Cardiac muscle cell (in vitro differentiated cells and primary cell): ENCODE measurements around the gene RFTN1. TPM values are rescaled to one million over a fixed set of nuclear protein-coding genes. Genes with fewer than 3 reads are reported as not detected.

Source experiments
- DNase-seq, 2 donors: peaks; one replicate each; pipeline versions ENCODE4 v3.0.0 to v3.0.0-alpha.2; 2010 to 2017; ENCODE audit warnings: low read depth in 1 of 2, low spot score in 1 of 2
- H3K27ac ChIP-seq: fragments of 200-600 bp; sonication (generic); 2 replicates; pipeline ENCODE4 v1.5.1; 2016
- H3K27me3 ChIP-seq: fragments of 200-600 bp; sonication (generic); 2 replicates; pipeline ENCODE4 v1.6.0; 2016; ENCODE audit warnings: control low read depth
- H3K36me3 ChIP-seq: fragments of 200-600 bp; sonication (generic); 2 replicates; pipeline ENCODE4 v1.5.1; 2016; ENCODE audit warnings: control low read depth
- H3K4me1 ChIP-seq: fragments of 200-600 bp; sonication (generic); 2 replicates; pipeline ENCODE4 v1.8.1; 2017; ENCODE audit warnings: low read depth, mild to moderate bottlenecking, mixed run types
- H3K4me3 ChIP-seq: fragments of 200-600 bp; sonication (generic); 2 replicates; pipeline ENCODE4 v1.5.1; 2016; ENCODE audit warnings: mild to moderate bottlenecking
- H3K9me3 ChIP-seq: fragments of 200-600 bp; sonication (generic); 2 replicates; pipeline ENCODE4 v1.5.1; 2017; ENCODE audit warnings: low read depth, mild to moderate bottlenecking, control low read depth
- polyA plus RNA-seq: library from polyadenylated mRNA; unstranded; fragments of >200 nt; fragmentation: Nextera tagmentation; extraction: Ambion mirVana; gene quantifications from 2 replicates; pipeline ENCODE4 v1.2.1, GENCODE V29; 2016
- total RNA-seq: library from RNA; depleted of rRNA; stranded (reverse); fragments of >200 nt; gene quantifications from 2 replicates; pipeline ENCODE4 v1.2.3, GENCODE V29; 2016
- TF ChIP-seq, protein P1 (sequence below): IDR thresholded peaks from 2 replicates; pipeline ENCODE4 v1.5.1; 2012; ENCODE audit warnings: low read depth, mild to moderate bottlenecking, low read length

Gene RFTN1
- total and polyA plus RNA-seq, 2 experiments from 2014 or later: 30.6 to 42.4 TPM

DNA sequence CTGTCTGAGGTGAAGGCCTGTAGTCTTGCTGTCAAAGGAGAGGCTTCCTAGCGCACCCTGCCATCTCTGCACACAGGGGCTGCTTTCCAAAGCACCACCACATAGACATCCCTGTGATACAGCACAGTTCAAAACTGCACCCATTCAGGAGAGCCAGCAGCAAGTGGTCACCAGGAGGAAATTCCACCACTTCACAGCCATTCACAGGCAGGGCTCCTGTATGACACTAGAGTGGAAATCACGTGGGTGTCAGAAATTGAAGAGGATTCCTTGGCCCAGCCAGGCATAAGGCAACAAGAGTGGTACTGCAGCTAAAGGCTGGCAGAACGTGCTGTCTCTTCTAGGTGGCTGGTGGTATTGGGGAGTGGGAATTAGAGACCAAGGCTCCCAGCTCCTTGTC is 102.8 kb downstream of the RFTN1 start:
- DNase-seq: peak in 1 of 2 donors; percentile 48
- H3K27me3 ChIP-seq: no peaks in the 10 kb centered on the region
- no peak overlapping the region for H3K4me3 ChIP-seq
- peak overlapping the region; percentile 60 for H3K27ac ChIP-seq
- TF ChIP-seq, protein P1, sequence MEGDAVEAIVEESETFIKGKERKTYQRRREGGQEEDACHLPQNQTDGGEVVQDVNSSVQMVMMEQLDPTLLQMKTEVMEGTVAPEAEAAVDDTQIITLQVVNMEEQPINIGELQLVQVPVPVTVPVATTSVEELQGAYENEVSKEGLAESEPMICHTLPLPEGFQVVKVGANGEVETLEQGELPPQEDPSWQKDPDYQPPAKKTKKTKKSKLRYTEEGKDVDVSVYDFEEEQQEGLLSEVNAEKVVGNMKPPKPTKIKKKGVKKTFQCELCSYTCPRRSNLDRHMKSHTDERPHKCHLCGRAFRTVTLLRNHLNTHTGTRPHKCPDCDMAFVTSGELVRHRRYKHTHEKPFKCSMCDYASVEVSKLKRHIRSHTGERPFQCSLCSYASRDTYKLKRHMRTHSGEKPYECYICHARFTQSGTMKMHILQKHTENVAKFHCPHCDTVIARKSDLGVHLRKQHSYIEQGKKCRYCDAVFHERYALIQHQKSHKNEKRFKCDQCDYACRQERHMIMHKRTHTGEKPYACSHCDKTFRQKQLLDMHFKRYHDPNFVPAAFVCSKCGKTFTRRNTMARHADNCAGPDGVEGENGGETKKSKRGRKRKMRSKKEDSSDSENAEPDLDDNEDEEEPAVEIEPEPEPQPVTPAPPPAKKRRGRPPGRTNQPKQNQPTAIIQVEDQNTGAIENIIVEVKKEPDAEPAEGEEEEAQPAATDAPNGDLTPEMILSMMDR: no peak
- H3K9me3 ChIP-seq: no peaks in the 10 kb centered on the region
- peaks cover 13% of the 10 kb centered on the region for H3K4me1 ChIP-seq
- no peaks in the 10 kb centered on the region for H3K36me3 ChIP-seq

DNA sequence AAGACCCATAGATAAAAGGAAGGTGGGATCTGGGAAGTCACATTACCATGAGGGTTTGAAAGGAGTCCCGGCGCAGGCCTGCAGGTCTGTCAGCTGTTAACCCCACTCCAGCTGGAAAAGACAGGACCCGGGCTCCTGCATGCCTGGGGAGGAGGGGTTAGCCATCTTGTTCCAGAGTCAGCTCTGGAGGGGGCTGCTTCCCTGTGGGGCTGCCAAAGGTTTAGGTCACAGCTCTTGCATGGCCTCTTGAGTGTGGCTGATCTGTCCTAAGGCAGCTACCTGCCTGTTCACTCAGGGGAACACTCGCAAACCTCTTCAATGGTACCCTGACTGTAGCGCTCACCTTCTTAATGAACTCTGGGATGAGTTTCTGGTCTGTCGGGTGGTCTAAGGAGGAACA is 104.5 kb downstream of the RFTN1 start:
- TF ChIP-seq, protein P1: no peak

DNA sequence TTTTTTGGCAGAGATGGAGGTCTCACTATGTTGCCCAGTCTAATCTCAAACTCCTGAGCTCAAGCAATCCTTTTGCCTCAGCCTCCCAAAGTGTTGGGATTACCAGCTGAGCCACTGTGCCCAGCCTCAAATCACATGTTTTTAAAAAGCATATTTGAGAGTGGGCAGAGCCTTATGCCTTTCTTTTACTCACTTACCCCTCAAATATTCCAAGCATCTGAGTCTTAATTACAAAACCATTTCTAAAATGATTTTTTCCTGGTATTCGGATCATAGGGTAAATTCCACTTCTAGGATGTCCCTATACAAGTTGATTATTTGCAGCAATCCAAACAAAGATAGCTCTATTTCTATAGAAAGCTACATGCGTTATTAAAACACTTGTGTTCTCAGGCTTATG is 106.1 kb downstream of the RFTN1 start:
- TF ChIP-seq, protein P1: no peak
- Histone ChIP-seq H3K27ac (no peak overlapping the region), H3K4me1 (peaks cover 13% of the 10 kb centered on the region), H3K9me3 (no peaks in the 10 kb centered on the region), H3K36me3 (no peaks in the 10 kb centered on the region), H3K4me3 (no peak overlapping the region), H3K27me3 (no peaks in the 10 kb centered on the region)
- no peak for DNase-seq

More for the DNA sequence above, 104.5 kb downstream of the RFTN1 start:
- no peak overlapping the region for H3K4me3 ChIP-seq
- no peak for DNase-seq
- peaks cover 13% of the 10 kb centered on the region for H3K4me1 ChIP-seq
- no peaks in the 10 kb centered on the region for H3K9me3 ChIP-seq
- H3K27me3 ChIP-seq: no peaks in the 10 kb centered on the region
- H3K36me3 ChIP-seq: no peaks in the 10 kb centered on the region
- no peak overlapping the region for H3K27ac ChIP-seq

DNA sequence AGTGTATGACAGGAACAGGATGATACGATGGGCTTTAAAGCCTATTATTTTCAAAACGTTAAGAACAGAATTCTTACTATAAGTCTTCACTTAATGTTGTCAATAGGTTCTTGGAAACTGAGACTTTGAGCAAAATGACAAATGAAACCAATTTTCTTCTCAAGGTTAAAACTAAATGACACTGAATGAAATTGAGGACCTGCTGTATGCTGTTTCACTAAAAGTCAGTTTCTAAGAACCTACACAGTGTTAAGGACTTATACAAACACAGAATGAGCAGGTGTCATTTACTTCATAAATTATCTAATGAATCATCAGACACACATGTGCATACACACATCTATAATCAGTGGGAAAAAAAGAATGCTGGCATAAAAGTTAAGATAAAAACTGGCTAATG is 106.9 kb downstream of the RFTN1 start:
- TF ChIP-seq, protein P1: no peak
- Histone ChIP-seq H3K36me3 (no peaks in the 10 kb centered on the region), H3K4me1 (peaks cover 12% of the 10 kb centered on the region), H3K4me3 (no peak overlapping the region), H3K27ac (no peak overlapping the region), H3K27me3 (no peaks in the 10 kb centered on the region), H3K9me3 (no peaks in the 10 kb centered on the region)
- no peak for DNase-seq

DNA sequence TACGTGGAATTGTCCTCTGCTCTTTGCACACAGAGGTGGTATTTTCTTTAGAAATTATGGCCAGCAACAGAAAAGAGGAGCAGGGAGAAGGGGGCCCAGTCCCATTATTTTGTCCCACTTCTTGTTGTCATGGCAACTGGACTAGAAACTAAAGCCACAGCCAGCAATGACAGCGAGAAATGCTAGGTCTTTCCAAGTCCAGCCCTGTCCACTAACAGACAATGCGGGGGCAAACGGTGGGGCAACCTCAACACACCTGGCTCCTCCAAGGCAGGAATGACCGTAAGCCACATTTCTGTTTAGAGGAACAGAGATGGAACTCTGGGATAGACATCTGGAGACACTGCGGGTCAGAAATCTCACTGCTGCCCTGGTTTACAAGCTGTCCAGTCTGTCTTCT is 107.3 kb downstream of the RFTN1 start:
- Histone ChIP-seq H3K36me3 (no peaks in the 10 kb centered on the region), H3K27me3 (no peaks in the 10 kb centered on the region), H3K4me3 (no peak overlapping the region), H3K9me3 (no peaks in the 10 kb centered on the region), H3K27ac (no peak overlapping the region), H3K4me1 (peaks cover 12% of the 10 kb centered on the region)
- DNase-seq: no peak
- TF ChIP-seq, protein P1: no peak

DNA sequence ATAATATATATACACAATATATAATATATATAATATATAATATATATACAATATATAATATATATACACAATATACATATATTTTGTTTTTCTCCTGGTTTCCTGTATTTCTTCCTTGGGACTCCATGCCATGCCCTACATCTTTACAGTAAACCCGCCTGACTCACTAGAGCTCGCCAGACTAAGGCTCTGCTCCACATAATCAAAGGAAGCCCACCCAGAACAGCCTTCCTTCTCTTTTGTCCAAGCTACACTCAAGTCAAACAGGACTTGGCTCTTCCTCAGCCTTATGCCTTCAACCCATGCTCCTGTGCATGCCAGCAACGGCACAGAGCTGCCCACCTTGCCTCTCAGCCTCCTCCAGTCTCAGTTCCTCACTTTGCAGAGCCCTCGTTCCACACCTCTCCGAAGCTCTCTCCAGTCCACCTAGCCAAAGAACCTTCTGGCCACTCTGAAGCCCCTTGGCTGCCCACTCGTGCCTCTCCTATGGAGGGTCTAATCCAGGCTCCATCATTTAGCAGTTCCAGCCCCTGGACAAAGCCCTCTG is 109.1 kb downstream of the RFTN1 start:
- H3K36me3 ChIP-seq: no peaks in the 10 kb centered on the region
- no peak for DNase-seq
- no peak overlapping the region for H3K4me3 ChIP-seq

More for the DNA sequence above, 109.1 kb downstream of the RFTN1 start:
- H3K4me1 ChIP-seq: peaks cover 22% of the 10 kb centered on the region
- no peaks in the 10 kb centered on the region for H3K27me3 ChIP-seq
- no peaks in the 10 kb centered on the region for H3K9me3 ChIP-seq
- H3K27ac ChIP-seq: no peak overlapping the region
- TF ChIP-seq, protein P1: no peak
